Natural killer cell (primary cell): ENCODE data around the gene CTRB1. TPM values are rescaled to one million over a fixed set of nuclear protein-coding genes. Genes with fewer than 3 reads are reported as not detected.

ENCODE experiments used
- ATAC-seq, 3 donors: fragments of 150-1000 bp in 2 of 3; fragments of 200-7000 bp in 1 of 3; cut with Tn5 transposase; 1 replicate in 1 of 3; 2 replicates in 2 of 3; pipeline ENCODE4 v1.10.0; 2021; ENCODE audit warnings: mild to moderate bottlenecking in 2 of 3, moderate library complexity in 2 of 3
- DNase-seq, 2 donors: peaks; one replicate each; pipeline versions ENCODE4 v3.0.0 to v3.0.0-alpha.2; 2013 to 2021; ENCODE audit warnings: mixed read lengths in 1 of 2
- H3K27ac ChIP-seq: one replicate; pipeline ENCODE4 v1.5.1; 2013; ENCODE audit warnings: mild to moderate bottlenecking, low read length
- H3K27me3 ChIP-seq: one replicate; pipeline ENCODE4 v1.6.1; 2013; ENCODE audit warnings: low read length; ENCODE audit not compliant: control insufficient read depth, insufficient read depth
- H3K36me3 ChIP-seq: one replicate; pipeline ENCODE4 v1.6.1; 2013; ENCODE audit warnings: low read length; ENCODE audit not compliant: control insufficient read depth, insufficient read depth
- H3K4me1 ChIP-seq: one replicate; pipeline ENCODE4 v1.6.1; 2013; ENCODE audit warnings: low read length; ENCODE audit not compliant: control insufficient read depth, insufficient read depth
- H3K4me3 ChIP-seq: one replicate; pipeline ENCODE4 v1.5.1; 2013; ENCODE audit warnings: low read length
- H3K9me3 ChIP-seq: one replicate; pipeline ENCODE4 v1.6.1; 2013; ENCODE audit warnings: low read length; ENCODE audit not compliant: control insufficient read depth, insufficient read depth
- H3K27ac Mint-ChIP-seq, 2 donors: one replicate each; pipeline ENCODE4 v1.8.0; 2022; ENCODE audit warnings: mild to moderate bottlenecking in 2 of 2, mixed read lengths in 2 of 2, moderate library complexity in 1 of 2
- H3K27me3 Mint-ChIP-seq, 2 donors: one replicate each; pipeline ENCODE4 v1.8.0; 2022; ENCODE audit warnings: low read depth in 2 of 2, mixed read lengths in 2 of 2
- H3K36me3 Mint-ChIP-seq: one replicate; pipeline ENCODE4 v1.8.0; 2022; ENCODE audit warnings: mixed read lengths
- H3K4me1 Mint-ChIP-seq, 2 donors: one replicate each; pipeline ENCODE4 v1.8.0; 2022; ENCODE audit warnings: mixed read lengths in 2 of 2
- H3K4me3 Mint-ChIP-seq: one replicate; pipeline ENCODE4 v1.8.0; 2022; ENCODE audit warnings: mild to moderate bottlenecking, moderate library complexity, mixed read lengths
- H3K9me3 Mint-ChIP-seq, 2 donors: one replicate each; pipeline ENCODE4 v1.8.0; 2022; ENCODE audit warnings: mixed read lengths in 2 of 2
- CTCF ChIP-seq: fragments of 200-600 bp; IDR thresholded peaks from one replicate; pipeline ENCODE4 v1.8.0; 2022; ENCODE audit warnings: antibody characterized with exemption
- WGBS: methylation state at CpG from one replicate; pipeline ENCODE4 v1.1.7; 2013; ENCODE audit warnings: missing lambda C conversion rate; ENCODE audit not compliant: insufficient coverage; 5-methylcytosine and 5-hydroxymethylcytosine counted together
- intact Hi-C: fragments of 100-400 bp; cut with micrococcal nuclease; formaldehyde crosslinking; loops from one replicate; pipeline ENCODE4 v1.14.2; 2022
- total RNA-seq, 4 donors: library from RNA; stranded (reverse); fragments of 120-200 nt in 1 of 4; gene quantifications; one replicate each; pipeline versions ENCODE4 v1.2.3 to v1.2.4, GENCODE V29; 2013 to 2022

The CTRB1 gene
- total RNA-seq, 3 donors from 2014 or later (not counting 1 experiment from before 2014, with no cell fraction given) = not detected

GRCh38 chr16:75248142-75248535 lies 29.4 kb downstream of the CTRB1 start:
- Mint-ChIP-seq H3K4me1 (peaks cover 0 to 21% of the 10 kb centered on the region in 2 donors), H3K4me3 (no peak overlapping the region), H3K27me3 (peaks cover 49 to 50% of the 10 kb centered on the region in 2 donors), H3K9me3 (no peaks in the 10 kb centered on the region), H3K36me3 (no peaks in the 10 kb centered on the region), H3K27ac (no peak overlapping the region)
- intact Hi-C loops = no loop called here
- Histone ChIP-seq H3K4me1 (peaks cover 14% of the 10 kb centered on the region), H3K4me3 (no peak overlapping the region), H3K27me3 (peaks cover 20% of the 10 kb centered on the region), H3K27ac (no peak overlapping the region), H3K36me3 (no peaks in the 10 kb centered on the region), H3K9me3 (no peaks in the 10 kb centered on the region)
- WGBS = 63% methylated on average over 13 of the region's 13 CpGs
- no peak for TF ChIP-seq CTCF
- DNase-seq = no peak
- no peak for ATAC-seq

- intact Hi-C loops = no loop called here
- Mint-ChIP-seq H3K4me3 (no peak overlapping the region), H3K9me3 (no peaks in the 10 kb centered on the region), H3K27ac (no peak overlapping the region), H3K27me3 (peaks cover 49 to 56% of the 10 kb centered on the region in 2 donors), H3K36me3 (no peaks in the 10 kb centered on the region), H3K4me1 (peaks cover 0 to 21% of the 10 kb centered on the region in 2 donors)
- DNase-seq = no peak
- Histone ChIP-seq H3K27me3 (peaks cover 23% of the 10 kb centered on the region), H3K9me3 (no peaks in the 10 kb centered on the region), H3K4me1 (peaks cover 14% of the 10 kb centered on the region), H3K4me3 (no peak overlapping the region), H3K27ac (no peak overlapping the region), H3K36me3 (no peaks in the 10 kb centered on the region)
- no peak for ATAC-seq
- no peak for TF ChIP-seq CTCF
- WGBS = 93% methylated on average over 17 of the region's 17 CpGs
These were observed 30.0 kb downstream of the CTRB1 start for GRCh38 chr16:75248536-75249380.

GRCh38 chr16:75249441-75249840 lies 30.7 kb downstream of the CTRB1 start:
- peaks cover 51 to 57% of the 10 kb centered on the region in 2 donors for H3K27me3 Mint-ChIP-seq
- Histone ChIP-seq H3K36me3 (no peaks in the 10 kb centered on the region), H3K4me1 (peaks cover 14% of the 10 kb centered on the region), H3K9me3 (no peaks in the 10 kb centered on the region), H3K27ac (no peak overlapping the region), H3K27me3 (peaks cover 26% of the 10 kb centered on the region), H3K4me3 (no peak overlapping the region)
- H3K27ac Mint-ChIP-seq = no peak overlapping the region
- H3K36me3 Mint-ChIP-seq = no peaks in the 10 kb centered on the region
- WGBS = 89% methylated on average over 5 of the region's 5 CpGs
- TF ChIP-seq CTCF = no peak
- intact Hi-C loops = no loop called here
- ATAC-seq (no peak), DNase-seq (no peak)
- no peaks in the 10 kb centered on the region for H3K9me3 Mint-ChIP-seq
- peaks cover 0 to 18% of the 10 kb centered on the region in 2 donors for H3K4me1 Mint-ChIP-seq
- no peak overlapping the region for H3K4me3 Mint-ChIP-seq
